ENCODE measurements around the gene MPPED2.

MPPED2 gene, protein sequence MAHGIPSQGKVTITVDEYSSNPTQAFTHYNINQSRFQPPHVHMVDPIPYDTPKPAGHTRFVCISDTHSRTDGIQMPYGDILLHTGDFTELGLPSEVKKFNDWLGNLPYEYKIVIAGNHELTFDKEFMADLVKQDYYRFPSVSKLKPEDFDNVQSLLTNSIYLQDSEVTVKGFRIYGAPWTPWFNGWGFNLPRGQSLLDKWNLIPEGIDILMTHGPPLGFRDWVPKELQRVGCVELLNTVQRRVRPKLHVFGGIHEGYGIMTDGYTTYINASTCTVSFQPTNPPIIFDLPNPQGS

DNA sequence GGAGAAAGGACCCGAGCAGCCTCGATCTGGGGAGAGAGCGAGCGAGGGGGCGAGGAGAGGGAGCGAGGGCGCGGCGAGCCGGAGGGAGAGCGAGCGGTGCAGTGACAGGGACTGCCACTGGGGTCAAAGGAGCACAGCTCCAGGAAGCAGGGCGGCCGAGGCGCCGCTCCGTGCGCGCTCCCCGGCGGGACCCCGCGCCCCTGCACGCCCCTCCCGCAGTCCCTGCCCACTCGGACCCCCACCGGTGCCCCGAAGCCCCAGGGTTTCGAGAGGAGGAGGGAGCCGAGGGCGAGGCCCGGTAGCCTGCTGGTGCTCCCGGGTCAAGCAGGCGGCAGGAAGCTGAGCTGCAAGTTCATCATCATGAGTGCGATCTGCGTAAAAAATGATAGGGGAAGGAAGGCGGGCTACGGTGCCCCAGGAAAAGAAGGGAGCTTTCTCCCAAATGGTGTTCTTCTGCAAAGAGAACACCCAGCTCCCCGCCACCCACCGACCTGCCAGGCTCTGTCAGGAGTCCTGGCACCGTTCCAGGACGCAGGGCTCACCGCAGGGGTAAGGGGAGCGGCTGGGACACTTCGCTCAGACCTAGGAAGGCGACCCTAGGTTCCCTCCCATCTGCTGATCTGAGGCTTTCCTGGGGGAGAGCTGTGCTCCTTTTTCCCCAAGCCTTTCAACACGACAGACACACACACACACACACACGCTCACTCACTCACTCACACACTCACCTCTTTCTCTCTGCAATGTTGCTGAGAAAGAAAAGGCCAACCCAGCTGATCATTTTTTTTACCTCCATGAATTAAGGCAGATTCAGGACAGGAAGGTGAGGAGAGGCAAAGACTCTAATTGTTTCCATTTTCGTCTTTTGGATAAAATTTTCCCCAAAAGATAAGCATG, at the start of gene MPPED2:
TSS of gene MPPED2 (minus strand) at position 103 of the 894 bp plus-strand sequence. CDS start 5,980 bp downstream, outside the sequence.
- DNase-seq (ENCODE audit: low read depth in 2 of 2): no peak

DNA sequence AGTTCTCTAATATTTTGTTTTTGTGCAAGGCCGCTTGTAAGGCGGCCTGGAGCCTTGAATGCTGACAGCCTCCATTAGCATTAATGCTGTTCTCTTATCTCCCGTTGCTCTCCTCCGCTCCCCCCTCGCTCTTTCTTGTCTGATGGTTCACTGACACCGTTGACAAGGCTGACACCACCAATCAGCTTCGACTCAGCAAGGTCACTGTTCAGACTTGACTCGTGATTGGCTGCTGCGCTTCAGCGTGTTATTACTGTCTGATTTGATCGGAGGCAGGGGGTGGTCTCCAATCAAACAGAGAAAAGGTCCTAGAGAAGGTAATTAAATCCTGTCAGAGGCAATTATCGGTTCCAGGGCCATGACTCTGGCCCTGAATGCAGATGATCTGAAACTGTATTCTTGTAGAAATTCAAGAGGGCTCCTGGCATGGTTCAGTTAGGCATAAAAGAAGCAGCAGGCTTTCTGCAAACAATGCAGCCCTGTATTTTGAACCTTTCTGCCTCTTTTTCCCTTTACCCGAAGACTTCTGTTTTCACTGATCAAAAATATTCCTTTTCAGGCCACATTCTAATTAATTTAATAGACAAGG, 49.3 kb upstream of the MPPED2 start:
- DNase-seq (ENCODE audit: low read depth in 2 of 2): no peak

DNA sequence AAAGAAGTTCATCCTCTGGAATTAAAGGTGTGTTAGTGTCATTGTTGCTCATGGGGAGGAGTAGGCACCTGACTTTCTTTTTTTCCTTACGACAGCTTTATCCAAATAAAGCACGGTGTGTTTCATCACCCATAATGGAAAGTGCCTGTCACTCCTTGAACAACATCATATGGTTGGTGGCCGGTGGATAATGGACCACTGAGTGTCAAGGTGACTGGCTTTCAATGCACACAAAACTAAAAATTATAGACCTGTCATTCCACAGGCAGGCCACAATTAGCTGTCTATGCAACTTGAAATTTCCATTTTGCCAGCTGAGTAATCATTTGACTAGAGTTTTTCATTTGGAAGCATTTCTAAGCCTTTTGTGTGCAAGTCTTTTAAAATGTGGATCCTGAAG, 45.0 kb upstream of the MPPED2 start:
- no peak for DNase-seq (ENCODE audit: low read depth in 2 of 2)

DNA sequence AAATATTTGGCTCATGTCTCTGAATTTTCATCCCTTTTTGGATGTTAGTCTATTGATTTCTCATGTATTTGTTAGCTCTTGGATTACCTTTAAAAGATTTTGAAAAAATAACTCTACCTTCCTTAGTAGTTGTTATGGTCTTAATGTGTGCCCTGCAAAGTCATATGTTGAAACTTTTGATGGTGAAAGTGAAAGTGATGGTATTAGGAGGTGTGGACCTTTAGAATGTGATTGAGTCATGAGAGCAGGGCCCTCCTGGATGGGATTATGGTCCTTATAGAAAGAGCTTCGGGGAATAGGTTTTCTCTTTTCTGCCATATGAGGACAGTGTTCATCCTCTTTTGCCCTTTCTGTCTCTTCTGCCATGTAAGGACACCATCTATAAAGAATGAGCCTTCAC, 33.6 kb upstream of the MPPED2 start:
- no peak for DNase-seq (ENCODE audit: low read depth in 2 of 2)

DNA sequence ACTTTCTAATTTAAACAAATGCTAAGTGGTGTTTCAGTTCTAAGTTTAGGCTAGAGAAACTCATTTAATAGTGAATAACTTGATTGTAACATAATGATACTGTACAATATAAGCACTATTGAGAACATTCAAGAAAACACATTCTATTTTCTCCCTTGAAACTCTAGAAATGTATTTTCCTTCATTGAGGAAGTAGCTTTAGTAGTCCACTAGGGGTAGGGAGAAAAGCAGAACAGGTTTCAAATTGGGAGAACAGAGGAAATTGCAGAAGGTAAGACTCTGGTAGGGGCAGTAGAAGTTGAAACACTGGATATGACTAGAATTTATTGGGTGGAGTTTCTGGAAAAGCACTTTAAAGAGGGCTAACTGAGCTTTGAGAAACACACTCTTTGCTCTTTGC, 31.6 kb upstream of the MPPED2 start:
- no peak for DNase-seq (ENCODE audit: low read depth in 2 of 2)

DNA sequence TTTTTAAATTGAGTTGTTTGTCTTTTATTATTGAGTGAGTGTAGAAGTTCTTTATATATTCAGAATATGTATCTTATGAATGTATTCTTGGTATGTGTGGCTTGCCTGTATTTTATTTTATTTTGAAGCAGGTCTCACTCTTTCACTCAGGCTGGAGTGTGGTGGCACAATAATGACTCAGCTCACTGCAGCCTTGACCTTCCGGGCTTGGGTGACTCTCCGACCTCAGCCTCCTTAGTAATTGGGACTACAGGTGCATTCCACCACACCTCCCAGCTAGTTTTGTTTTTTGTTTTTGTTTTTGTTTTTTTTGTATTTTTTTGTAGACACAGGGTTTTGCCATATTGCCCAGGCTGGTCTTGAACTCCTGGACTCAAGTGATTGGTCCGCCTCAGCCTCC, 24.5 kb upstream of the MPPED2 start:
- no peak for DNase-seq (ENCODE audit: low read depth in 2 of 2)

DNA sequence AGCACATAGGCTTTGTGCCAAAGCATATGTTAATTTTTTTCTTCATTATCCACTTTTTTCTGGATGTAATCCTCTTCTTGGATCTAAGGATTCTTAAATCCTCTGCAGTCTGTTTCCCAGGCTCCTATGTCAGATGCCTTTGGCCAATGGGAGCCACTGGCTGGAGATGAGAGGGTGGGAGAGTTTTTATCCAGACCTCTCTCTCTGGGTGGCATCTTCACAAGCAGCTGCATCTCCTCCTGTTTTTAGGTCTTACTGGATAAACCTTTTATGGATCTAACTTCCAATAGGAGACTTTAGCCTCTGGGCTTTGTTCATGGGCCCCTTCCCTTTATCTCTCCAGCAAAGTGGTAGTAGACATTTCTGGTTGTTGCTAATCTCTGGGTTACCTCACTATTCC, 22.4 kb upstream of the MPPED2 start:
- DNase-seq (ENCODE audit: low read depth in 2 of 2): no peak

DNA sequence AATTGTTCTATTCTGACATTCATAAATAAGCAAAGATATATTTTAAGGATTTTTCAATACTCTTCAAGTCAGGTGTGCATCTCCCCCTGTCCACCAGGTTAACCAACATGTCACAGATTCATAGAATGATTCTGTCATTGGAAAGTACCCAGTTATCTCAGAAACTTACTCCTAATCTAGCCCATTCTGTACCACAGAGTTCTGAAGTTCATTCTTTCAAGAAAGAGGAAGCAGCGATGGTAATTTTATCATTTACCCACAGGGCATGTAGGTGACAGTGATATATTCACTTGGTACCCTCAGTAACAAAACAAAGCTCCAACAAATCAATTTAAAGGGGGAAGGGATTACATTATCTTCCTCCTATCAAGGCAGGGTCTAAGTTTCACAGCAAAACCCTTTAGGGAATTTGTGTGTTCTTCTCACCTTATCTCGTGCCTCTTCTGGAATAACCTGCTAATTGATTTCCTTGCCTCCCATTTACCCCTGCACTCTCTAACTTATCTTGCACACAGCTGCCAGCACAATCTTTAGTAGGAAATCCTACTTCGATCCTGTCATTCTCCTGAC, 19.0 kb upstream of the MPPED2 start:
- no peak for DNase-seq (ENCODE audit: low read depth in 2 of 2)

DNA sequence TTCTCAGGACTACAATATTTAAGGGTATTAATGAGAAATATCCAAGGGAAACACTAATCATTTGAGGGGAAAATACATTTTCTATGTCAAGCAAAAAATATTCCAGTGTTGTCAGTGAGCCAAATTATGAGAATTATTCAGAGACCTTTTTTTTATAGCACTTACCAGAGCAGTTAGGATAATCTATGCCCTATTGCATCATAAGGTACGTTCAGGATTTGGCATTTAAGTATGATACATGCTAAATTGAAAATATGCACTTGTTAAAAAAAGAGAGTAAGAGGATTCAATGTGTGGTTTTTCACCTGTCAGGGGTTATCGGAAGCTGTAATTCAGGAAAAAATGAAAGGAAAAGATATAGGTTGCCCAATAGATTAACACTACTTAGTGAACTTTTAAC, 17.2 kb upstream of the MPPED2 start:
- no peak for DNase-seq (ENCODE audit: low read depth in 2 of 2)

DNA sequence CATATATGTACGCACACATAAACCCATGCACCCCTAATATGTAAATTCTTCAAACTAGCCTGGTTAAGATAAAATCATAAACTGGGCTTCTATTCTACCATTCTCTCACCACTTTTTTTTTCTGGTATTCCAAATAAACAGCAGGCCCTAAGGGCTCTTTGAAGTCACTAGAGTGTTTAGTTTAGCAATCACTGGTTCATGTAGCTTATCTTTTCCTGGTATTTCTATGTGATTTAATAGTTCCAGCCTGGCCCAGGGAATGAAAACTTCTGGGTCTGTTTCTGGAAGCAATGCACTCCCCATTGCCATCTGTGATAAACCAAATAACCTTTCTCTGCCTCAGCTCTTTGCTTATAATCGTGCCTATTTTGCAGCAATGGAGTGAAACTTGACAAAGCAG, 10.7 kb upstream of the MPPED2 start:
- DNase-seq (ENCODE audit: low read depth in 2 of 2): no peak

DNA sequence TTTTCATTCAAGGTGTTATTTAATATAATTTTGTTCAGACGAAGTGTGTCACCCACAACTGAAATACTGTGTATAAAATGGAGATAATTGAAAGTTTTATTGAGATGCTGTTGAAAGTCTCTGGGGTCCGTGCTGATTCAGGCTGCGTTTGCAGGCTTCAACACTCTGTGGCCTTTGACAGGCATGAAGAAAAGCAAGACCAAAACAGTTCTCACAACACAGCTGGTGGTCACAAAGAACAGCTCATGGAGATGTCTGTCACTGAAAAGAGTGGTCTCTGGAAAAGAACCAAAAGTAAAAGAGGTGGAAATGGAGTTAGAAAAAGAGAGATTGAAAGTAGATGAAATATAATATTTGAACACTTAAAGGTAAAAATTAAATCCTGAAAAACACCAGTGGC, 9.8 kb upstream of the MPPED2 start:
- no peak for DNase-seq (ENCODE audit: low read depth in 2 of 2)

DNA sequence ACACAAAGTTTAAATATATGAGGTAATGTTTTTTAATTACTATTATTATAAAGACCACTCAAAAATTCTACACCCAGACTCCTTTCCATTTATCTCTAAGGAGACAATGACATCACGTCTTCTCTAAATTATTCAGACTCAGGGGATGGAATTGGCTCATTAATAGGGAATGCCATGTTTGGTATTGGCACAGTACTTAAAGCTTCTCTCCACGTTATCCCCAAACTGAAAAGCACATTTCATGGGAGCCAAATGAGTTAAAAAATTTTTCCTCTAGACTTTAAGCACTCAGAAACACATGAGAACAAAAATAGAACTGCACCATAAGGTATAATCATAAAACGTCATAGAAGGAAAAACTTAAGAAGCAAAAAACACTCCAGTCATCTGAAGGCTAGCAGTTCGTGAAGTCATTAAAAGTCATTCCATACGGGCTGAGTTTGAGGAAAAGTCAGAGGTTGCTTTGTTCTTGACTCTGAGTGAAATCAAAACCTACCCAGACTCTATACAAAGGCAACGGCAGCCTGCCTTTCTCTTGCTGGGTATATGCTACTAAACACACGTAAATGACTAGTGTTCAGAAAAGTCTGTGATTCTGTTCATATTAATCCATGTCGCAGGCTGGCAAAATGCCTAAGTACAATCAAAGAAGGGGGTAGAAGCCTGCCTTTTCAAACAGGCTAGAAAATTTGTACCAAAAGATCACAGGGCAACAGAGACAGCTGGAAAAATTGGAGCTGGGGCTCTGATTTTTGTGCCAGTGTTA, 8.7 kb upstream of the MPPED2 start:
- DNase-seq (ENCODE audit: low read depth in 2 of 2): no peak

DNA sequence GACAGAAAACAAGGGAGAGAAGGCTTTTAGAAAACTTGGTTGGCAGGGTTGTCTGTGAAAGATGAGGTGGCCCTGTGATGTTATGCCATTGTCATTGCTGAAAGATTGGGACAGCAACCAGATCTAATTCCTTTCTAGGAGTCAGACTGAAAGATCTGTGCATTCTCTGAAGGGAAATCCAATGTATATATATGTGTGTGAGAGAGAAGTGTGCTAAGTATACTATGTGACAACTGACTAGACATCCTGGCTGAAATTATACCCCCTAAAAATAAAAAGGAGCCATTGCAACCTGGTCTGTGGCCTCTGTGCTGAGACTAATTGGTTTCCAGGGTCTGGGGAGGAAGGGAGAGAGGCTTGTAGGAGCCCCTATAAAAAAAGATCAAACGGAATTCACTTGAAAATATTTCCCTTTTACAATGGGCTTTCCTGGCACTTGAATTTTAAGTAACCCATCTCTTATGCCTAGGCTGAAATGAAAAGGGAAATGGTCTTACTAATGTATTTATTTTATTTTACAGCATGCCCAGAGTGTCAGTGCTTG, 1.2 kb upstream of the MPPED2 start:
- DNase-seq (ENCODE audit: low read depth in 2 of 2): no peak

DNA sequence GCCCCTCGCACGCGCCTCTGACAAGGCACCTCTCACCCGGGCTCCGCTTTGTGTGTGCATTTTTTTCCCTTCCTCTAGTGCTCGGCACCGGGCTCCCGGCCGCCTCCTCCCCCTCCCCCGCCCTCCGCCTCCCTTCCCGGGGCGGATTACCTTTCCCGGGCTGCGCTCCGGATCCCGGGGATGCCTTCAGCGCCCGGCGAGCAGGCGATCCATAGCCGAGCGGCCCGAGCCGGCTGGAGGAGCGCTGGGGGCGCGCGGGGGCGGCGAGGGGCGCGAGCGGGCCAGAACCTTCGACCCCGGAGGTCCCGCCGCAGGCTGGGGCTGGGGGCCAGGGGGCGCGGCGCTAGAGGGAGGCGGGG, 282 bp downstream of the MPPED2 start:
- no peak for DNase-seq (ENCODE audit: low read depth in 2 of 2)

DNA sequence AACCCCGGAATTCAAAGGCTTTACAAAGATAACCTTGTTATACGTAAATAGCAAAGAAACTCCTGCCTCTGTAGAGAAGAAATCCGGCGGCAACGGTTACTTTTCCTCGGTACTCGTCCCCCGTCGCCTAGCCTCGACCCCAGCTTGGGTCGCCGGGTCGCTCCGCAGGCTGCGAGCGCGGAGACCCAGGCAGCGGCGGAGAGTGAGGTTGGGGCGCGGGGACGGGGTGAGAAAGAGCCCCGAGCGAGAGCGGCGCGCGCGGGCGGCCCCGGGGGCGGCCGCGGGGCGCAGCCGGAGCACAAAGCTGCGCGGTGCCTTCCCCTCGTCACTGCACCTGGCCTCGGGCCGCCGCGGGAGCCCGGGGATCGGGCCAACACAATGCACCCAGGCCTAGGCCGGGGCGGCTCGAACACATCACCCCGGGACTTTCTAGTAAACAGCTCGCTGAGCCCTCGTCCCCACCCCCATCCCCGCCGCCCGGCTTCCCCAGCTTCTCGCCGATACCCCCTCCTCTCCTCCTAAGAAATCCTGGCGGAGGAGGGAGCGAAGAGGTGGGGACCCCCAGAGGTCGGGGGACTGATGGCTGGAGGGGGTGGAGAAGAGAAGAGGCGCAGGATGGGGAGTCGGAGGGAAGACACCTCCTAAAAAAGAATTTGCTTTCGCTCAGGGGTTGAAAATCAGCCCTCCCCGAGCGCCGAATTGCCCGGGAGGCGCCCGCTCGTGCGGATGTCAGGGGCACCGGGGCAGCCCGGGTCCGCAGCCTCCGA, 845 bp downstream of the MPPED2 start:
- DNase-seq (ENCODE audit: low read depth in 2 of 2): no peak

DNA sequence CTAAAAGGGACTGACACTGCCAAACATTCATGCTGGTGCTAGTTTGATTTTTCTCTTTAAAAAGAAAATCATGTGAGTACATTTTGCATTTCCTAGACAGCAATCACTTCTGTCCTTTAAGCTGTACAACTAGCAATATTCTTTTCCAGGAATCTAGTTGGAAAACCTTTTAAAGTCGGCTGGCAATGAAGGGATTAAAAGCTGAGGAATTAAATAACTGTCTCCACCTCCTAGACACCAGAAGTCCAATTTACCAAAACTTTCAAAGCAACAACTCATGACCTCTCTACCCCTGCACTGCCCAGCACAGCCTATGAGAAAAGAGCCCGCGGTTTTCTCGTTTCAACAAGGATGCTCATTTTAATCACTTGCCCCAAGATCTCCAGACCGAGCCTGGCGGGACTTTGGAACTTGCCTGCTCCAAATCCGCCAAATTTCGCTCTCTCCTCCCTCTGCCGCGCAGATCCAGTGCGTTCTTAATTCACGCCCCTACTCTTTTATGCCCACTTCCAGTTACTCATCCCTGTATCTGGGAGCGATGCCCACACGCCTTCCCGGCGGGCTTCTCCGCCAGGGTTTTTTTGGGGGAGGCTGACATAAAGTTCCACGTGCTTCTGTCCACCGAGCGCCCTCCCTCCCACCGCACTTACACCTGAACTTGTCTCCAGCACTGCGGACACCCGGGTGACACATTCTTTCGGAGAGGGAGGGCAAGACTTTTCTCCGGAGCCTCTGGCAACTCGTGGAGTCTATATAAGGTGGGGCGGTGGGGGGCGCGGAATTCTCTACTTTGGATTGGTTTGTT, 2.5 kb downstream of the MPPED2 start:
- DNase-seq (ENCODE audit: low read depth in 2 of 2): no peak

DNA sequence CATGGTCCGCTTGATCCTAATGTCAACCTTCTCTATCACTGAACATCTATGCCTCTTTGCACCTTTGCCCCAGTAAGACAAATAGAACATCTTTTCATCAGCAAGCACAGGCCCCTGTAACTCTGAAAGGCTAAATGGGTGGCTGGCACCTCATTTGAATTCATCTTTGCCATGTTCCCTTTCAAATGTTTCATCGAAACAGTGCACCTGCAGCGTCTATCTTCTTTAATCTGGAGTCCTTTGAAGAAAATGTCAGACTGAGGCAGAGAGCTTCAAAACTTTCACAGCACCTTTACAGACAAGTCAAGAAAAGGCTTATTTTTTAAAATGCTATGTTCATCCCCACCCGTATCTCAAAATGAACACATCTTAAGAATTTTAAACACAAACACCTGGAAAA, 3.4 kb downstream of the MPPED2 start:
- DNase-seq (ENCODE audit: low read depth in 2 of 2): no peak

DNA sequence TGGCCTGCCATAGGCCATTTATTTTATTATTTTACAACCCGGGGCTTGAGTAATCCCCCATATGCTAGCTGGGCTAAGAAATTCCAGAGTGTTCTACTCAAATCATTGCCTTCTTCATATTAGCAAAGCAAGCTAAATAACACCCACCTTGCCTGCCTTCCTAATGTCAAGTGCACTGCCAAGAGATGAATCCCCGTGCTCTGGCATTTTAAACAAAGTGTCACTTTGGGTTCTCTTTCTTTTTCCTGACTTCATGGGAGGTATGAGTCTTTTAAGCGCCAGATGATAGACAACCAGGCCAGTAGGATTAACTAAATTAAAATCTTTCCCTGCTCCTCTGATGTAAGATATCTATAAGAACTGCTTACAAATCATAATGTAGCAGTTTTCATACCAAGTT, 4.5 kb downstream of the MPPED2 start:
- no peak for DNase-seq (ENCODE audit: low read depth in 2 of 2)

DNA sequence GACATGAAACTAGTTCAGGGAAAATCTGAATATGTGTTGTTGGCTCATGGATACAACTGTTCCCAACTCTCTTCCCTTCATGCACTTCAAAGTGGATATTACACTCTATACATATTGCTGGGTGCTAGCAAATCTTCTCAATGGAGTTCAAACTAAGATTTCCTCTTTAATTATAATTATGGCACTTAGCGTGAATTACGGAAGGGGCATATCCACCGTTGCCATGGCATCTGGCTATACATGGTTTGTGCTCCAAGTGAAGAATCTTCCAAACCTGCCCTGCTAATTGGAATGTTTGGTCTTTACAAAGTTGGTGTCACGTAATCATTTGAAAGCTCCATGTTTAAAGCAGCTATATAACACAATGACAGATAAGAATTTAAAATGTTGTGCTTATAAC, 5.6 kb downstream of the MPPED2 start:
- no peak for DNase-seq (ENCODE audit: low read depth in 2 of 2)
